PC-3 (cell line): ENCODE measurements around the gene KCP. TPM values are rescaled to one million over a fixed set of nuclear protein-coding genes. Genes with fewer than 3 reads are reported as not detected.

Experiments used
- ATAC-seq: fragments of 200-7000 bp; cut with Tn5 transposase; 2 replicates; pipeline ENCODE4 v1.9.1; 2020; ENCODE audit warnings: mild to moderate bottlenecking, moderate library complexity
- BruUV-seq: library from RNA; stranded (reverse); fragments of 400-500 nt; replicated peaks from 2 replicates; lab custom pipeline; 2021; lab: Mats Ljungman, UMichigan
- CTCF ChIA-PET: fragments of 300-600 bp; sonication (Branson Sonifier 250); formaldehyde crosslinking; loops from one replicate; lab custom pipeline; 2022; ENCODE audit warnings: antibody characterized with exemption; lab: Charles Lee
- POLR2A ChIA-PET: fragments of 300-600 bp; sonication (Branson Sonifier 250); formaldehyde crosslinking; loops from one replicate; lab custom pipeline; 2022; ENCODE audit warnings: antibody characterized with exemption; ENCODE audit not compliant: unreplicated experiment; lab: Charles Lee
- DNase-seq: peaks from one replicate; pipeline ENCODE4 v3.0.0-alpha.2; 2015
- H2AFZ ChIP-seq: fragments of 300-600 bp; sonication (generic); 2 replicates; pipeline ENCODE4 v1.6.0; 2016; ENCODE audit warnings: antibody characterized with exemption, low read length
- H3F3A ChIP-seq: fragments of 300-600 bp; sonication (generic); one replicate; pipeline ENCODE4 v1.6.0; 2017; ENCODE audit warnings: antibody characterized with exemption, low read length, control low read depth, mild to moderate bottlenecking; ENCODE audit not compliant: unreplicated experiment
- H3K27ac ChIP-seq: fragments of 300-600 bp; sonication (generic); 2 replicates; pipeline ENCODE4 v1.5.1; 2016; ENCODE audit warnings: mild to moderate bottlenecking, low read length
- H3K27me3 ChIP-seq: fragments of 300-600 bp; sonication (generic); 2 replicates; pipeline ENCODE4 v1.6.1; 2016; ENCODE audit warnings: low read length, mixed read lengths
- H3K36me3 ChIP-seq: fragments of 300-600 bp; sonication (generic); 2 replicates; pipeline ENCODE4 v1.6.1; 2016; ENCODE audit warnings: low read depth, mixed run types, low read length, mixed read lengths
- H3K4me1 ChIP-seq: fragments of 300-600 bp; sonication (generic); 2 replicates; pipeline ENCODE4 v1.5.1; 2016; ENCODE audit warnings: low read length; ENCODE audit not compliant: insufficient read depth
- H3K4me2 ChIP-seq: fragments of 300-600 bp; sonication (generic); 2 replicates; pipeline ENCODE4 v1.6.0; 2016; ENCODE audit warnings: low read length
- H3K4me3 ChIP-seq: fragments of 300-600 bp; sonication (generic); 2 replicates; pipeline ENCODE4 v1.5.1; 2016; ENCODE audit warnings: mild to moderate bottlenecking, low read length, mixed read lengths
- H3K79me2 ChIP-seq: fragments of 300-600 bp; sonication (generic); 2 replicates; pipeline ENCODE4 v1.6.1; 2017; ENCODE audit warnings: low read length, mixed read lengths
- H3K9ac ChIP-seq: fragments of 300-600 bp; sonication (generic); 2 replicates; pipeline ENCODE4 v1.6.0; 2016; ENCODE audit warnings: mild to moderate bottlenecking, low read length
- H3K9me2 ChIP-seq: fragments of 300-600 bp; sonication (generic); replicated peaks from 2 replicates; pipeline ENCODE4 v1.6.1; 2016; ENCODE audit warnings: mixed run types, low read length, mixed read lengths
- H3K9me3 ChIP-seq: fragments of 300-600 bp; sonication (generic); 2 replicates; pipeline ENCODE4 v1.6.1; 2016; ENCODE audit warnings: low read length, mixed read lengths
- H4K20me1 ChIP-seq: fragments of 300-600 bp; sonication (generic); 2 replicates; pipeline ENCODE4 v1.6.1; 2016; ENCODE audit warnings: low read length, mixed read lengths
- EZH2 ChIP-seq: fragments of 300-600 bp; sonication (generic); IDR thresholded peaks from one replicate; pipeline ENCODE4 v1.6.1; 2017; ENCODE audit warnings: antibody characterized with exemption, mild to moderate bottlenecking, low read length; ENCODE audit not compliant: unreplicated experiment
- EZH2phosphoT487 ChIP-seq: fragments of 300-600 bp; sonication (generic); IDR thresholded peaks from 2 replicates; pipeline ENCODE4 v1.6.1; 2018; ENCODE audit warnings: mild to moderate bottlenecking, antibody characterized with exemption, low read length, borderline replicate concordance
- intact Hi-C: fragments of 100-400 bp; cut with micrococcal nuclease; formaldehyde crosslinking; loops from 2 replicates; pipeline ENCODE4 v1.9.0; 2023
- total RNA-seq: library from RNA; depleted of rRNA; stranded (reverse); fragments of >200 nt; gene quantifications from 2 replicates; pipeline ENCODE4 v1.2.3, GENCODE V29; 2014
- TF ChIP-seq, protein P1 (sequence below): fragments of 300-600 bp; sonication (generic); conservative IDR thresholded peaks from 2 replicates; pipeline ENCODE4 v1.5.1; 2017; ENCODE audit warnings: antibody characterized with exemption, low read depth, mild to moderate bottlenecking, low read length

The KCP gene
- total RNA-seq, 1 experiment from 2014 or later: 3.2 TPM

DNA sequence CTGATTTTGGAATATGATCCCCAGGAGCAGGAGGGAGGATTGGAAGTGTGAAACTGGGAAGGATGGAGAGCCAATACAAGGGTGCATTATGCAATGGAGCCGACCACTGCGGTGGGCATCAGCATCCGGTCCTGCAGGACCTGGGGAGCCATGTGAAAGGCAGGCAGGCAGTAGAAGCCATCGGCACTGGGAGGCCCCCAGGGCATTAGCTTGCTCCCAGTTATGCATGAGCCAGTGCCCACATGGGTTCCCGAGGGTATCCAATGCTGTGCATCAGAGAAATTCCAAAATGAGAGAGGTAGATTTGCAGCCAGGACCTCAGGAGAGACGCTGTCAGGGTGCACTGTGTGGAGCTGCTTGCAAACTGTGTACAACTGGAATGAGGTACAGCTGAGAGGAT is 8.7 kb upstream of the KCP start:
- BruUV-seq: no TSS peak
- Histone ChIP-seq H3K4me3 (no peak overlapping the region), H3K9ac (no peak overlapping the region), H3K79me2 (no peaks in the 10 kb centered on the region), H3F3A (no peaks in the 10 kb centered on the region), H2AFZ (no peak overlapping the region), H3K9me3 (no peaks in the 10 kb centered on the region), H3K27ac (no peak overlapping the region), H3K4me2 (no peak overlapping the region), H3K36me3 (no peaks in the 10 kb centered on the region), H3K4me1 (no peaks in the 10 kb centered on the region), H4K20me1 (no peaks in the 10 kb centered on the region), H3K27me3 (peaks cover 11% of the 10 kb centered on the region; the same call in 1 of the 2 replicates), H3K9me2 (no peaks in the 10 kb centered on the region)
- CTCF ChIA-PET: no interaction called here
- no peak for TF ChIP-seq EZH2phosphoT487
- TF ChIP-seq EZH2: no peak
- TF ChIP-seq, protein P1, sequence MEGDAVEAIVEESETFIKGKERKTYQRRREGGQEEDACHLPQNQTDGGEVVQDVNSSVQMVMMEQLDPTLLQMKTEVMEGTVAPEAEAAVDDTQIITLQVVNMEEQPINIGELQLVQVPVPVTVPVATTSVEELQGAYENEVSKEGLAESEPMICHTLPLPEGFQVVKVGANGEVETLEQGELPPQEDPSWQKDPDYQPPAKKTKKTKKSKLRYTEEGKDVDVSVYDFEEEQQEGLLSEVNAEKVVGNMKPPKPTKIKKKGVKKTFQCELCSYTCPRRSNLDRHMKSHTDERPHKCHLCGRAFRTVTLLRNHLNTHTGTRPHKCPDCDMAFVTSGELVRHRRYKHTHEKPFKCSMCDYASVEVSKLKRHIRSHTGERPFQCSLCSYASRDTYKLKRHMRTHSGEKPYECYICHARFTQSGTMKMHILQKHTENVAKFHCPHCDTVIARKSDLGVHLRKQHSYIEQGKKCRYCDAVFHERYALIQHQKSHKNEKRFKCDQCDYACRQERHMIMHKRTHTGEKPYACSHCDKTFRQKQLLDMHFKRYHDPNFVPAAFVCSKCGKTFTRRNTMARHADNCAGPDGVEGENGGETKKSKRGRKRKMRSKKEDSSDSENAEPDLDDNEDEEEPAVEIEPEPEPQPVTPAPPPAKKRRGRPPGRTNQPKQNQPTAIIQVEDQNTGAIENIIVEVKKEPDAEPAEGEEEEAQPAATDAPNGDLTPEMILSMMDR: no peak
- DNase-seq: no peak
- intact Hi-C loops: no loop called here
- POLR2A ChIA-PET: no interaction called here
- no peak for ATAC-seq

DNA sequence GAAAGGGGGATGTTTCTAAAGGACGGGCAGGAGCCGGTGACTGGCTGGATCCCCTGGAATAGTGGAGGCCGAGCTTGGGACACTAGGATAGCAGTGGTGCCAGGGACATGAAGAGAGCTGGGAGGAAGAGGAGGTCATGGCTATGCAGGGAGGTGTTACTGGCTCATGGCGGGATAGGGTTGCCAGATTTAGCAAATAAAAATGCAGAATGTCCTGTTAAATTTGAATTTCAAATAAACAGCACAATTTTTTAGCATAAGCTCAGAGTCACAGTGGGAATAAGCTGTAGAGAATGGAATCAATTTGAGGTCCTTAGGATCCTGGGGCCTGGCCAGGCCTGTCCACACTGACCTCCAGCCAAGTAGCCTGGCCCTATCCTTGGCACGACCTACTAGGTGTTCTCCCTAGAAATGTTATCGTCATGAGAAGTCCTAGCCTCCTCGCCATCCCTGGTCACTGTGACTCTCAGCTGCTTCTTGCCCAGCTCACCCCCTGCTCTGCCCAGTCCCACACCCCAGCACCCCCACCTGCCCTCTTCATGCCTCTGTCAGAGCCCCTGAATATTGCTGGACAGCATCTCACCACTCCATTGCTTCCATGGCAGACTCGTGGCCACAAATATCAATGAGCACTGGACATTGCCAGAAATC is 7.6 kb upstream of the KCP start:
- BruUV-seq: no TSS peak
- ChIA-PET CTCF (interaction anchor here (0.6 kb wide), 1 partner anchor 48 kb away, joined by 6 read pairs; no protein-coding TSS in a partner anchor), POLR2A (no interaction called here)

DNA sequence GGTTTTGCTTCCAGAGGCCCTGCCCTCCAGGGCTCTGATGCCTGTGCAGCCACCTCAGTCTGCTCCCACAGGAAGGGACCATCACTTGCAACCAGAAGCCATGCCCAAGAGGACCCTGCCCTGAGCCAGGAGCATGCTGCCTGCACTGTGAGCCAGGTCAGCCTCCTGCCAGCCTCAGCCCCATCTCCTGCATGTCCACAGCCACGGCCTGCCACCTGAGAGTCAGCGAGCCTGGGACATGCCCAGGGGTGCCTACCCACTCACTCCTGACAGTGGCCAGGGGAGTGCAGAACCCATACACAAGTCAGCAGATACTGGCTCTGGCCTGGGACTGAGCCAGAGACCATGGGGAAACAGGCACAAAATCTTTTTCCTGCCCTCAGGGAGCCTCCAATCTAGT is 6.6 kb upstream of the KCP start:
- Histone ChIP-seq H3K9ac (no peak overlapping the region), H3K9me2 (no peaks in the 10 kb centered on the region), H3K27me3 (peaks cover 11% of the 10 kb centered on the region; the same call in 1 of the 2 replicates)

More for the DNA sequence above, 7.6 kb upstream of the KCP start:
- Histone ChIP-seq H3K4me2 (no peak overlapping the region), H3K9me3 (no peaks in the 10 kb centered on the region), H3K9me2 (no peaks in the 10 kb centered on the region), H3F3A (no peaks in the 10 kb centered on the region), H3K4me3 (no peak overlapping the region), H3K36me3 (no peaks in the 10 kb centered on the region), H3K79me2 (no peaks in the 10 kb centered on the region), H3K4me1 (no peaks in the 10 kb centered on the region), H4K20me1 (no peaks in the 10 kb centered on the region), H2AFZ (no peak overlapping the region), H3K27ac (no peak overlapping the region), H3K9ac (no peak overlapping the region), H3K27me3 (peaks cover 11% of the 10 kb centered on the region; the same call in 1 of the 2 replicates)
- no peak for ATAC-seq
- no peak for TF ChIP-seq EZH2phosphoT487
- intact Hi-C loops: no loop called here
- no peak for DNase-seq

More for the DNA sequence above, 6.6 kb upstream of the KCP start:
- no peaks in the 10 kb centered on the region for H3F3A ChIP-seq
- H3K27ac ChIP-seq: no peak overlapping the region
- CTCF ChIA-PET: no interaction called here
- no peaks in the 10 kb centered on the region for H3K4me1 ChIP-seq
- H3K9me3 ChIP-seq: no peaks in the 10 kb centered on the region
- intact Hi-C loops: no loop called here
- no peak for ATAC-seq
- TF ChIP-seq, protein P1: no peak
- no peak for TF ChIP-seq EZH2
- TF ChIP-seq EZH2phosphoT487: no peak
- H3K36me3 ChIP-seq: no peaks in the 10 kb centered on the region
- H3K4me2 ChIP-seq: no peak overlapping the region
- no peaks in the 10 kb centered on the region for H4K20me1 ChIP-seq
- POLR2A ChIA-PET: no interaction called here
- H3K4me3 ChIP-seq: no peak overlapping the region
- DNase-seq: no peak
- BruUV-seq: no TSS peak
- no peaks in the 10 kb centered on the region for H3K79me2 ChIP-seq
- H2AFZ ChIP-seq: no peak overlapping the region
